Activated CD4-positive, CD25-positive, alpha-beta regulatory T cell treated with anti-CD3 and anti-CD28 coated beads, Interleukin-2, amount 50 U/mL, for 24 hours (primary cell): ENCODE results near the gene RAD54L.
A peak's percentile ranks its signal among the peaks of the same experiment; 100 is the strongest.
"Not testable (repeated sequence)": the region's sequence is repeated elsewhere in the genome, so short reads cannot be mapped to it uniquely, and the experiment has no call there.

Experiments used
- ATAC-seq, 2 donors: fragments of 150-1000 bp; cut with Tn5 transposase; one replicate each; pipeline ENCODE4 v1.10.0; 2021; ENCODE audit warnings: mild to moderate bottlenecking in 1 of 2, moderate library complexity in 1 of 2

RAD54L gene

GRCh38 chr1:46247436-46248121 is at the start of gene RAD54L:
Gene RAD54L (plus strand): TSS chr1:46247763. CDS start chr1:46248406, 643 bp downstream.
- ATAC-seq, result peak; percentile 96 to 98

GRCh38 chr1:46197964-46198811 is 49.4 kb upstream of the RAD54L start, which contains the start of gene POMGNT1:
Gene POMGNT1 (minus strand): TSS chr1:46198434. CDS start chr1:46197821, 613 bp downstream.
- ATAC-seq, result peak; percentile 96 to 98

DNA sequence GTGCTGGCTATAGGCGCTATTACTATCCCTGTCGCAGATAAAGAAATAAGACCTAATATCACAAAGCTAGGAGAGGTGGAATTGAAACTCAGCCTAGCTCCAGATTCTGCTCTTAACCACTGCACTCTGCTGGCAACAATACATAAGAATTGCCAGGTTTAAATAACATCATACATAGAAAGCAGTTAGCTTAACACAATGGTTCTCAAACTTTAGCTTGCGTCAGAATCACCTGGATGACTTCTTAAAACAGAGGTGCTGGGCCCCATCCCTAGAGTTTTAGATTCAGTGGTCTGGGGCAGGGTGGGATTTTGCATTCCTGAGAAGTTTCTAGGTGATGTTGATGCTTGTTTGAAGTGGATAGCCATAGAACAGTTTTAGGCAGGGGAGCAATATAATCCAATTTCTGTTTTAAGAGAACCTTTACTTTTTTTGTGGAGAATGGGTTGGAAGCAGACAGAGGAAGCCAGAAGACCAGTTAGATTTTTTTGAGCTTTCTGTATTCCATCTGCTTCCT is 48.3 kb upstream of the RAD54L start:
- no peak for ATAC-seq

DNA sequence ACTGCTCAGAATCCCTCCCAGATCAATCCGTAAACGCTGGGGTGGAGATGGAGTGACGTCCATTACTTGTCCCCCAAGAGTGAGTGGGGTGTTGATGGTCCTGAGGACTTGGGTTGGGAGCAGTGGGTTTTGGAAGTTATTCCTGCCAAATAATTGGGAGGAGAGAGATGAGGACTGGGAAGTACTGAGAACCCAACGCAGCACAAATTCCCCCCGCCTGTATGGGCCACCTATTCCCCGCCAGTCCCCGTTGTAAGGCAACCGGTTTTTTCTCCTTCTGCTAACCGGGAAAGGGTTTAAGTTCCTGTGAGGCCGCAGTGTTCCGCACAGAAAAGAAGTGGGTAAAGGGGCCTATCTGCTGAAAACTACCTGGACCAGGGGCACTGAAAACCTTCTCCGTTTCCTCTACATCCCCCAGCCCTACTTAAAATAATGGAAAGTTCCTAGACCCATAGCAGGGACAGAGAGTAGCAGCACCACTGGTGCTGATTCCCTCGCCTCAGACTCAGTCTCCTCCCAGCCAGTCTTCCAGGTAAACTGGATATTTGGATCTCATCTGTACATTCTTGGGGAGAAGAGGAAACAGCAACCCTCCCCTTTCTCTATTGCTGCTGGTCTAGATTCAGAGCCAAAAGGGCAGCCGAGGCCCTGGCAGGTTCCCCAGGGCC is 43.7 kb upstream of the RAD54L start:
- ATAC-seq, result no peak

DNA sequence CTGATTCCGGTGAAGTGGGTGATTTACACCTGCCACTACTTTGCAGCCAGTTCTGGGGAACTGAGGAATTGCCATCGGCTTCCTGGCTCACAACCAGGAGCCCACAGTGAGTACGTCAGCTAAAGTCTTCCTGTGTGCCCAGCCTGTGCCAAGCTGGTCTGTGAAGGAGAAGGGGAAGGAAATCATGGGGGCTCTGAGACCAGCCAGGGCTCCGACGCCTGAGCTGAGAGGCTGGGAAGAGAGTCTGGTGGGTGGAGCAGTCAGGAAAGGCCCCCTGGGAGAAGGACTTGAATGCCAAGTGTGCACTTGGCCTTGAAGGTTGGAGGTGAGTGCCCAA is 43.2 kb upstream of the RAD54L start:
- no peak for ATAC-seq

DNA sequence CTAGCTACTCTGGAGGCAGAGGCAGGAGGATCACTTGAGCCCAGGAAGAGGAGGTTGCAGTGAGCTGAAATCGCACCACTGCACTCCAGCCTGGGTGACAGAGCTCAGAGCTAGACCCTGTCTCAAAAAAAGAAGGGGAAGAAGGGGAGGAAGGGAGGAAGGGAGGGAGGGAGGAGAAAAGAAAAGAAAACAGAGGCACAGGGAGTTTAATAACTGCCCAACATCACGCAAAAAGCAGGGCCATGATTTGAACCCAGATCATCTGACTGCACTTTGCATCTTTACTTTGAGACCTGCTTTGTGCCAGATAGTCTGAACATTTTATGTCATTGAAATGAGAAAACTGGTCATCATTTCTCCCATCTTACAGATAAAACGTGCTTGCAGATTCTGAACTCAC is 42.4 kb upstream of the RAD54L start:
- no peak for ATAC-seq

- ATAC-seq, result no peak
These were observed 41.8 kb upstream of the RAD54L start for GRCh38 chr1:46205791-46206190.

DNA sequence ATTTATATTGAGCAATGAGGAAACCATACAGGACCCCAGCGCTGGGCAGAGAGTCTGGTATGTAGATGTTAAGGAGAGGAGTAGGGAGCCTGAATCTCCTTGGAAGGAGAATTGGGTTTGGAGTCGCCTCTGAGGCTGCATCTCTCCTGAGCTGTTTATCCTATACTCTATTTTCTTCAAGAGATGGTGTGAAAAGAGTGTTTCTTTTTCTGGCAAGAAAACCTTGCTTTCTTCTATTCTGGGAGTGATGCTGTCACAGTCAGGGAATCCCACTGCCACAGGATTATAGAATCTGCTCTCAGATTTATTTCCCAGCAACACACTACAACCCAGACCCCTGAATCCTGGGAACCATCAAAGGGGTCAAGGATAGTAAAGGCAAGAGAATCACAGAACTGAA is 41.2 kb upstream of the RAD54L start:
- no peak for ATAC-seq

GRCh38 chr1:46210561-46210960 is 37.0 kb upstream of the RAD54L start:
- ATAC-seq, result no peak

GRCh38 chr1:46211051-46211450 is 36.5 kb upstream of the RAD54L start:
- ATAC-seq, result no peak

DNA sequence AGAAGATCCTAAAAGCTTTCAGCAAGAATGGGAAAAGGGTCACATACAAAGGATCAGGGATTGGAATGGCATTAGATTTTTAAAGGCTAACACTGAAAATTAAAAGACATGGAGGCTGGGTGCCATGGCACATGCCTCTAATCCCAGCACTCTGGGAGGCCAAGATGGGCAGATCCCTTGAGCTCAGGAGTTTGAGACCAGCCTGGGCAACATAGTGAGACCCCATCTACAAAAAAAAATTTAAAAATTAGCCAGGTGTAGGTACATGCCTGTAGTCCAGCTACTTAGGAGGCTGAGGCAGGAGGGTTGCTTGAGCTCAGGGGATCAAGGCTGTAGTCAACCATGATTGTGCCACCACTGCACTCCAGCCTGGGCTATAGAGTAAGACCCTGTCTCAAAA is 32.1 kb upstream of the RAD54L start:
- no peak for ATAC-seq

GRCh38 chr1:46218443-46218842 is 29.1 kb upstream of the RAD54L start:
- ATAC-seq, result no peak

- no peak for ATAC-seq
These were observed 27.7 kb upstream of the RAD54L start for GRCh38 chr1:46219551-46220520.

DNA sequence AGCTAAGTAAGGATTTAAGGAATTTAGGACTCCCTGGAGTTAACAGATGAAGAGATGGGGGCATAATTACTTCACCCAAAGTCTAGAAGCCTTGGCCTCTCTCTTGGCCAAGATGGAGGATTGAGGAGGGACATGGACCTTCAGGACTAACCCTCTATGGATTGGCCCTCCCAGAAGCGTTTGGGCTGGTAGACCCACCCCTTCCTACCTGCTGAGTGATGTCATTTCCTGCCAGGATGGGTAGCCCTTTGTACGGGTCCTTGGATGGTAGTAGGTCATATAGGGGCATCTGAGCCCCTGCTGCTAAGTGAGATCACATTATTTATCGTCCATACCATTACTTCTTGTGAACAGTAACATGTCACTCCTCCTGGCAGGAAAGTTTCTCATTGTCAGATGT is 26.8 kb upstream of the RAD54L start:
- ATAC-seq, result no peak

GRCh38 chr1:46221749-46222148 is 25.8 kb upstream of the RAD54L start:
- no peak for ATAC-seq

- ATAC-seq, result not testable (repeated sequence)
These were observed 24.5 kb upstream of the RAD54L start for GRCh38 chr1:46223055-46223454.

DNA sequence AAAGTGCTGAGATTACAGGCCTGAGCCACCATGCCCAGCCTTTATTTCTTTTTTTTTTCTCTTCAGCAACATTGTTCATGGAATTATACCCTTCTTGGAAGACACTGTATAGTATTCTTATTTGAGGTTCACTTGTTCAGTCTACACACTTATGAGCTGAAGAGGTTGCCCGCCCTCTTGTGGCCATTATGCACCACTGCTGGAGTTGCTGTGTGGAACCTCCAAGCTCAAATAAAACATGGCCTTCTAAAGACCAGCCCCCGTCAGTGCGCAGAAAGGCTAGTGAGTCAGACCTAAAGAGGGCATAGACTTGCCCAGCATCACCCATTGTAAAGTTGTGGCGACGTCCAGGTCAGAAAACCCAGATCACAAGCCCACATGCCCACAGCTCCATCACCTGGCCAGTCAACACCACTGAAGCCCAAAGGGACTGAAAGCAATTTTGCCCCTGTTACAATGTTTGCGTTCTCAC is 24.1 kb upstream of the RAD54L start:
- peak; percentile 91 to 94 for ATAC-seq

DNA sequence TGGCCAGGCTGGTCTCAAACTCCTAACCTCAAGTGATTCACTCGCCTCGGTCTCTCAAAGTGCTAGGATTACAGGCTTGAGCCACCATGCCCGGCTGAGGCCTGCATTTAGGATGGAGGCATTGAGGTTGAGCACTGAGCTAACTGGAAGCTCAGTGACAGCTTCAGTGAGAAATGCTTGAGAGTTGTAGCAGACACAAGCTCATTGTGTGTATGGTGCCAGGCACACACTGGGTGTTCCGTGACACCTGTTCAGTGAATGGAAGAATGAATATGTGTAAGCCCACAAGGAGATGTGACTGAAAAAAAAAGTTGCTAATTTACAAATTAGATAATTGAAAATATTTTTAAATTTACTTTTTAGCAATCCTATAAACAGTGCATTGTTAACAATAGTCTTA is 22.6 kb upstream of the RAD54L start:
- ATAC-seq, result no peak

DNA sequence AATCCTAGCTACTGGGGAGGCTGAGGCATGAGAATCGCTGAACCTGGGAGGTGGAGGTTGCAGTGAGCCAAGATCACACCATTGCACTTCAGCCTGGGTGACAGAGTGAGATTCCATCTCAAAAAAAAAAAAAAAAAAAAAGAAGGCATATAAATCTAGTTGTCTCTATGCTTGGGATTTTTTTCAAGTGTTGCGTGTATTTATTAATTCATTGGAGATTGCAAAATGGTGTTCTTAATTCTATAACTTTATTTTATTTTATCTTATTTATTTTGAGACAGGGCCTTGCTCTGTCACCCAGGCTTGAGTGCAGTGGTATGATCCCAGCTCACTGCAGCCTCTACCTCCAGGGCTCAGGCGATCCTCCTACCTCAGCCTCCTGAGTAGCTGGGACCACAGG is 16.3 kb upstream of the RAD54L start:
- ATAC-seq, result not testable (repeated sequence)

GRCh38 chr1:46236882-46237281 is 10.7 kb upstream of the RAD54L start:
- no peak for ATAC-seq

DNA sequence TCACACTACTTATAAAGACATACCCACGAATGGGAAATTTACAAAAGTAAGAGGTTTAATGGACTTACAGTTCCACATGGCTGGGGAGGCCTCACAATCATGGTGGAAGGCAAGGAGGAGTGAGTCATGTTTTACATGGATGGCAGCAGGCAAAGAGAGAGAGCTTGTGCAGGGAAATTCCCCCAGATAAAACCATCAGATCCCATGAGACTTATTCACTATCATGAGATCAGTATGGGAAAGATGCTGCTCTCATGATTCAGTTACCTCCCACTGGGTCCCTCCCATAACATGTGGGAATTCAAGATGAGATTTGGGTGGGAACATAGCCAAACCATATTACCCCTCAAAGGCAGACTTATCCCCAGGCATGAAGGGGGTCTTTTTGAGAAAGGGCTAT is 8.7 kb upstream of the RAD54L start:
- ATAC-seq, result not testable (repeated sequence)

- not testable (repeated sequence) for ATAC-seq
These were observed 5.8 kb upstream of the RAD54L start for GRCh38 chr1:46241733-46242132.
